Left renal cortex interstitium (tissue), 4 donors: Measurements from ENCODE around the gene TTC13. TPM values are rescaled to one million over a fixed set of nuclear protein-coding genes. Genes with fewer than 3 reads are reported as not detected.

ENCODE experiments used
- DNase-seq, 4 donors: peaks; one replicate each; pipeline ENCODE4 v3.0.0-alpha.2; 2013; ENCODE audit warnings: low read depth in 4 of 4, low spot score in 2 of 4, missing footprints in 1 of 4
- polyA plus RNA-seq, 4 donors: library from polyadenylated mRNA; unstranded; fragments of 120-200 nt; gene quantifications; one replicate each; pipeline ENCODE4 v1.2.1, GENCODE V29; 2013; ENCODE audit not compliant: insufficient read length in 4 of 4

TTC13 gene
- polyA plus RNA-seq, 4 donors, result 14.6 to 24.9 (median 20.3) TPM

DNA sequence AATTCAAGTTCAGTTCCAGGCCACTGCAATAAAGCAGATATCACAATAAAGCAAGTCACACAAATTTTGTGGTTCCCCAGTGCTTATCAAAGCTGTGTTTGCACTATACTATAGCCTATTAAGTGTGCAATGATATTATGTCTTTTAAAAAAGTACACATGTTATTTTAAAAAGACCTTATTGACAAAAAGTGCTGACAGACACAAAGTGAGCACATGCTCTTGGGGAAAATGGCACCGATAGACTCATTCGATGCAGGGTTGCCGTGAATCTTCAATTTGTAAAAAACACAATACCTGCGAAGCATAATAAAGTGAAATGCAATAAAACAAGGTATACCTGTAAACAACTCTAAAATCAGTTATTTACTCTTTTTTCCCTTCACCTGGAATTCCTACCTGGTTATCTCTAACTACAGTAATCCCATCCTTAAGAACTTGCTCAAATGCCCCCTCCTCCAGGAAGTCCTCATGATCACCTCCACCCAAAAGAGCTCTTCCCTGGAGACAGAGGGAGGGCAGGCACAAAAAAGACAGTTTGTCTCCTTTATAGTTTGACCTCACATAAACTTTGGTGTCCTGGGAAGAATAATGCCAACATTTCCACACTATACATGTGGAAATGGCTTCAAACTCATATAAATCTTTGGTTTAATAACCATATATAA is 100.6 kb downstream of the TTC13 start:
- DNase-seq, result no peak

DNA sequence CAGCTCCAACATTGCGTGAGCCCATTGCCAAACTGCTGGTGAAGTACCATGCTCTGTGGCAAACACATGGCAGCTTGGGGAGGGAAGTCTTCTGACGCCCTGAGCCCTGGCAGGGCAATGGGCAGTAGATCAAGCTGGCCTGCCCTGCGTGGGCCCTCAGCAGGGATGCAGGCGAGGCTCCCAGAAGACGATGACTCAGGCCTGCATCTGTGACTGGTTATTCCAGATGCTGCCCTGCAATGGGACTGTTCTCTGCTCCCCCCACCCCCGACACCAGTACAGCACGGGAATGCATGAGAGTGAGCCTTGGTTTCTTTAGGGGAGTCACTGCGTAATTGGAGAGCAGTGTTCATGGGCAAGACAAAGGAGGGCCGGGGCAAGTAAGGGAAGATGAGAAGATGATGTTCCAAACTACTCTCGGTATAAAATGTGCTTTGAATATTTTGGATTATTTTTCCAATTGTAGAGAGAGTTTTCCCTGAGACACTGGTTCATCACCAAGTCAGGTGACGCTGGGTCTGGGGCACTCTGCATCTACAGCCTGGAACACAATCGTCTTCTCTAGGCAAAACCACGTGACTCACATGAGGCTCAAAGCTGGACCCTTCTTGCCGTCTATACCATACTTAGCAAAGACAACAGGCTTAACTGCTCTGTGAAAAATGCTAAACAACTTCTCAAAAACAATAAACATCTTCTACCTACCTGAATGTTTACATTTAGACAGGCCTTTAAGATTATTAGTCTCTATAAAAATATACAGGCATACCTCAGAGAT is 101.3 kb downstream of the TTC13 start:
- no peak for DNase-seq

DNA sequence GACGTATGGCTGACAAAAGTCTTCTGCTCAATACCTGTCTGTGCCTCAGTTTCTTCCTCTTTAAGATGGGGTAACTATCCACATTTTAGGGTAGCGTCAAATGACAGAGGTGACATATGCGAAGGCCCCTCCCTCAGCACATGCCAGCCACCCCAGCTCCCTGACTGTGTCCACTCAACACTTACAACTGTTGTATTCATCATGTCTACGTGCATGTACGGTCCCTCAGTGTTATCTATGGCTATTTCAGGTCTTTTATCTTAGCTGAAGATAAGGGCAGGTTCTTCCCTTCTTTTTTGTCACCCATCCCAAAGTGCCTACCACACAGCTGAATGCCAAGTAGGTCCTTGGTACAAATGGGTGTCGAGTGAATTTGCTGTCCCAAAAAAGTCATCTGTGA is 102.0 kb downstream of the TTC13 start:
- no peak for DNase-seq

DNA sequence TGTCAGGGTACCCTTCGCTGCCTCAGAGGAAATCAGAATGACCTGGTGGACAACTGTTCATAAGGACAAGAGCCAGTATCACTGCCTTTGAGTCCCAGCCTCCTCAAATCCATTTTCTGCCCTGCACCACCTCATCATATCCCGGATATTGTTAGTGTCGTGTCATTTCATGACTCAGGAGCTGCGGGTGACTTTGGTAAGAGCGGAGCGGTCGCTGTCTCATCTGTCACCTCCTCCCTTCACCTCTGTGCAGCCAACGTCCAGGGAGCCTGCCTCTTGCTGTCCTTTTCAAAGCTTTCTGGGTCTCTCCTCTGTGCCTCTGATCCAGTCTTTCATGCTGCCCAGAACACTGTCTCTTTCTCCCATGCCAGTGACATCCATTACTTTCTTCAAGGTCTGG is 103.3 kb downstream of the TTC13 start:
- DNase-seq, result no peak

DNA sequence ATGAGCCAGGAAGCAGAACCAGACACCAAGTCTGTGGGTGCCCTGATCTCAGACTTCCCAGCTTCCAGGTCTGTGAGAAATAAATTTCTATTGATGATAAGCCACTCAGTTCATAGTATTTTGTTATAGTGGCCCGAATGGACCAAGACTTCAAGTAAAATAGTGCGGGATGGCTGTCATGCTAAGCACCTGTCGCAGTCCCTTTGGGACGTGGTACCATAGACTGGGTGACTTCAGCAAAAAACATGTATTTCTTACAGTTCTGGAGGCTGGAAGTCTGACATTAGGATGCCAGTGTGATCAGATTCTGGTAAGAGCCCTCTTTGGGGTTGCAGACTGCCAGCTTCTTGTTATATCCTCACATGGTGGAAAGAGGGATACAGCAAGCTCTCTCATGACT is 107.7 kb downstream of the TTC13 start:
- DNase-seq, result no peak

DNA sequence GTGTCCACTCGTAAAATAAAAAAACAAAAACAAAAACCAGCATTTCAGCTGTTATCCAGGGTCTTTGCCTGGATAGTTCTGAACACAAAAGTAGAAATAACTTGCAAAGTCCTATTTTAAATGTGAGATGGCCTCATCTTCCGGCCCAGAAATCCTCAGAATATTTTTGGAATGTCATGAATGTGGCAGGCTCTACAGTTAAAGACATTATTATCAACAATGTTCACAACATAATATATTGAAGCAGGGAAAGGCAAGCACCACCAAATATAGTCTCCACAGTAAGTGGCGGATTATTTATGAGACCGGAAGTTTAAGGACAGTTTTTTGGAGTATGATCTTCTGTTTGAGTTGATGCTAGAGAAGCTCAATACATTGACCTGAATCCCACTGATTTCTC is 109.2 kb downstream of the TTC13 start:
- DNase-seq, result peak in 2 of 4 donors; percentile 44 to 60

DNA sequence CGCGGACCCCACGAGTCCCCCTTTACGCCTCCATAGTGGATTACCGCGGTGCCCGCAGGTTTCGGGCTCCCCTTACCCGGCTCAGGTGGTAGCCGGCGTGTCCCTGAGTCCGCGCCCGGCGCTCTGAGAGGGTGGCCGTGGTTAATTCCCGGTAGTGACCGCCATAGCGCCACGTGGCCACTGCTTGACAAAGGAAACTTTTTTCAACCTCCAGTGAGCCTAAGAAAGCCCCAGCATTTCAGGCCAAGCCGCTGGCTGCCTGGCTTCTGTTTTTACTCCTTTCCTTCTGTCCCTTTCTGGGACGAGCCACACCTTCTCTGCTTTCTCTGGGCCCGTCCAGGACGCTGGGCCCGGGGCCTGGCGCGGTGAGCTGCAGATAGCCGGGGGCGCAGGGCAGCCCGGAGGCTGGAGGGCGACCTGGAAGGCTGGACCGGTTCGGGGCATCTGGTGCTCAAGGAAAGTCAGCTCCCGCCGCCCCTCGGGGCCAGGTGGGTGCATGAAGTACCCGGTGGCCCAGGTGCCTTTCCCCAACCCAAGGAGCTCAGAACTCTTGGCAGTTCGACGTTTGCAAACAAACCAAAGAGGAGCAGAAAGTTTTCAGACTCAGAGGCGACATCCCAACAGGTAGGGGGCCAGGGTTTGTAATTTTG is 109.8 kb downstream of the TTC13 start:
- peak in 2 of 4 donors; percentile 47 to 52 for DNase-seq

DNA sequence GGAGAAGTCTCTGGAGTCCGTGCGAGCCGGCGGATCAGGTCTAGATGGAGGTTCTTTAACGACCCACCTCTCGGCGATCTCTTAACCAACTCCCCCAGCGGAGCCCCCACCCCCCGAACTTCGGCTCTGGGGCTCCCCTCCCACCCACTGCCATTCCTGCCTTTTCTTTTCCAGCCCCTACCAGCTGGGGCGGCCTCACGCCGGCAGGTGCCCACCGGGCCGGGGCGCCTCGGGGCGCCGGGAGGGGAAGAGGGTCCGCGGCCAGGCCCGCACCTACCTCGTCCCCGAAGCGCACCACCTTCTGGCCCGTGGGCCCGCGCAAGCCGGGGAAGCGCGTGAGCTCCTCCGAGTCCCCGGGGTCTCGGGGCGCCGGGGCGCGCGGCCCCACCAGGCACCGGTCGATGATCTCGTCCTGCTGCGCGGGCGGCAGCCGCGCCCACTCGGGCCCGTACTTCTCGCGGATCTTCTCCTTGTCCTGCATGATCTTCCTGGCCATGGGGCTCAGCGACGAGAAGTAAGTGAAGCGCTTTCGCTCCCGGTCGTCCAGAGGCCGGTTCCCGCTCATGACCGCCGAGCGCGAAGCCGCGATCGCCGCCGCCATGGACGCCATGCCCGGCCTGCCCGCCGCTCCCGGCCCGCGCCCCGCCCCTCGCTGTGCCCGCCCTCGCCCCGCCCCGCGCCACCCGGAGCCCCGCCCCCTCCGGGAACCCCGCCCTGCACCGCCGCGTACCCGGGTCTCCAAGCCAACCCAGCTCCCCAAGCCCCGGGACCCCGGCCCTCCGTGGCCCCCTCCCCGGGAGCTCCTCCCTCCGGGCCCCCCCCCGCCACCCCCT is 110.5 kb downstream of the TTC13 start, which contains the start of gene C1orf198:
TSS of gene C1orf198 (minus strand) at position 619 of the 833 bp plus-strand sequence. CDS start at position 610, 9 bp downstream.
- peak in 1 of 4 donors; percentile 35 for DNase-seq

DNA sequence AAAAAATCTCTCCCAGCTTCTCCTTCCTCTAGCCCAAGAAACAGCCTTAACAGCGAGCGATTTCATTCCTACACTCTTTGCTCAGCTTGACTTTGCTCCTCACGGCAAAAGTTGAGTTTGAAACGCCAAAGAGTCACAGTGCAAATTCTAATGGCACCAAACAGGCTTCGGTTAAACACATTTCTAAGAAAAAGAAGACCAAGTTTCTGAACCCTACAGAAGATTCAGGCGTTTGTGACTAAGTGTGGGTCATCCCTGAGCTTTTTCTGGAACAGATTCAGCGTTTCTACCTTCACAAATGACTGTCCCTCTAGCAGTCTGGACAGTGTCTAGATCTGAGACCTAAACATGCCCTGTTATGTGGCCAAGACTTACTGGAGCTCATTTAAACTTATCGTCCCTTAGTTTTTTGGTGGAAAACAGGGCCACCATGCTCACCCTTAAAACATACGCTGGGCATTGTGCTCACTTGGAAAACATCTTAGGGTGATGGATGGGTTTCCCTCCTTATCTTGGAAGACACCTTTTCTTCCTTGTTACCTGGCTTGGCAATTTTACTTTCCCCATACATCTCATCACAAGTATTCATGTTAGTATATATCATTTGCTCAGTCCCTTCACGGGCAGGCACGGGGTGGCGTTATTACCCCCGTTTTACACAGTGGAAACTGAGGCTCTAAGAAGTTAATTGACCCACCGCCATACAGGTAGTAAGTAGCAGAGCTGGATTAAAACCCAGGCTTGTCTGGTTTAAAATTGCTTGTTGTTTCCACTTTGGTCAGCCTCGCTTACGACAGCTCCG is 111.4 kb downstream of the TTC13 start:
- DNase-seq, result peak in 1 of 4 donors; percentile 27

DNA sequence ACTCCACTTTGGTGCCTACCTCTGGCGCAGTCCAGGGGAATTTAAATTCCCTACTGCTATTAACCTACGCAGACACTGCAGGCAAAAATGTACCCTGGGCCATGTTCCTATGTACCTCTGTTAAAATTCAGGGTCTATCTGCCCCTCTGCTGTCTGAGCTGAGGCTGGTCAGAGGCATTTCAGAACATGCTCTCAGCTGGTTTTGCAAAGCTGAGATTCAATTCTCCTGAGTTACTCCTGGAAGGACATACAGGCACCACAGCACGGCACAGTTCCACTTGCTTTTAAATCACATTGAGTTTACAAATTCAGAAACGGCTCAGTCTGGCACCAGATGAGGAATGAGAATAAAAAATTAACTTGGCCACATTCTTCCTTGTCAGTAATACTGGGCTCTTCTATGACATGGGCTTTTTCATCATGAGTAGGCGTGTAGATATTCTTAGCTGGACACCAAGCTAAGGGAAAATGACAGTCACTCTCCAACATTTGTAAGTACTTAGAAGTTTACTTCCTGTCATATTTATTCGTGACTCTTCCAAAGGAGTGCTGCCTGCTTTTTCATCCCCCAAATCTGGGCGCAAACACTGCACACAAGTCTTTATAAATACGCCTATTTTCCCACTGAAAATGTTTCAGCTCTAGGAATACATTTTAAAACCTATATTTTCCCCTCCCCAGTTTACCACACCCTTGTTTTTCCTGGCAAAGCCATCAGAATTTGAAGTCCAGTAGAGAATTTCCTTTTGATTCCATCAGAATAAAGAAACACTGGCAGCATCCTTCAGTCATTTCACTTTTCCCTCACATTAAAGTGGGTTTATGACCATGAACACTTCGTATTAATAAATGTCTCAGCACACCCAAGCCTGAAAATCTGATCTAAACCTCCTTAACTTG is 112.2 kb downstream of the TTC13 start:
- DNase-seq, result no peak

DNA sequence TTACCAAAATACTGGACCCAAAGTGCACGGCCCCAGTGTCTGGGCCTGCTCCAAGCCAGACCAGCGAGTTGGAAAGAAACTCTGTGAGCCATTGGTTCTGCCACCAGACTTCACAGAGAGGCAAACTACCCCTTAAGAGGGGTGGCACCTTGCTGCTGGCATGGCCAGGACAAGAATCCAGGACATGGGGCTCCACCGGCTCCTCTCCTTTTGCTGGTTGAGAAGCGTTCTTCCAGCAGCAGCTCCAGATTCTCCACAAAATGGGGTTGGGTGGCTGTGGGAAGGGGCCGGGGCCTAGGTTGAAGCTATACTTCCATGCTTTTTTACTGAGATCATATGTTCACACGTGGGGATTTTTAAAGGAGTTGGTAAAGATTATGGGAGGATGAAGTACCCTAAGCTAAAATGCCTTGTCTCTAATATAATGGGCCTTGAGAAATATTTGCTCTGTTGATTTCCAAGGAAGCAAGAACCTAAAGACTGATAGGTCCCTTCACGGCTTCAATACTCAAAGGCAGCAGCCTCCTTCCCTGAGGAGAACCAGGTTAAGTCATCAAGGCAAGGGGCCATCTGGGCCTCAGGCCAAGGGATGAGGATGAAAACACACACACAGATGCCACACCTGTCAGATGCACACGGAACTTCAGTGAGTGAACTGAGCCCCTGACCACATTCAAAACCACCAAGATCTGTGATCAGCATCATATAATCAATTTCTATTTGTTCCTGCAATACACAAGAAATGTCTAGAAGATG is 113.4 kb downstream of the TTC13 start:
- DNase-seq, result no peak

DNA sequence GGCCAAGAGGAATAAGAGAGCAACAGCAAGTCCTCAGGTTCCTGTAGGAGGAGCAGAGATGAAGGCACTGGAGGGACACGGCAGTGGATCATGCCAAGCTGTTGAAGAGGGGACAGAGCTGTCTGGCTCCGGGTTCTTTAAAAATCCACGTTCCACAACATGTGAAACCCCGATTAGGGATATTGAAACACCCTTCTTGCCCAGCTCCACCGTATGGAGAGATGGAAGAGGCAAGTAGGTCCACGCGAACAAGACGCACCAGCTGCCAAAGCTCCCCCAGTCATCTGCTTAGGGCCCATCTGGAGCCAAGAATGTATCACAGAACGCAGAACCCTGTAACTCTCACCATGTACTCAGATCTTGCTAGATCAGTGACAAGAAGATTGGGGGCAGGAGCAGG is 114.2 kb downstream of the TTC13 start:
- DNase-seq, result no peak

DNA sequence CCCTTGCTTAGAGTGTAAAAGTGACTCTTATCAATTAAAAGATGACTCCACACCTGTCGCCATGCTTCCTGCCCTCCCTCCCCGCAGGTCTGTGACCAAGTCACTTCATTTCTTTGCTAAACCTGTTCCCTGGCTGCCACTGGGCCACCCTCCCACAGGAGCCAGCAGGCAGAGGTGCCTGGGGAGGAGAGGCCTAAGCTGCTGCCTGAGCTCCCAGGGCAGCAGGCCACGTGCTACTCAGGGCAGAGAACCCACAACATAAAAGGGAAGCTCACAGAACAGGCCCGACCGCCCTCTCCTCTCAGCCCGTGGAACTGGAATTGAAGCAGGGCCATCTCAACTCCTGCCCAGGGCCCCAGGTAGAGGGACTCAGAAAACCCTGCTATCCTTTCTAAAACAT is 115.2 kb downstream of the TTC13 start:
- no peak for DNase-seq

DNA sequence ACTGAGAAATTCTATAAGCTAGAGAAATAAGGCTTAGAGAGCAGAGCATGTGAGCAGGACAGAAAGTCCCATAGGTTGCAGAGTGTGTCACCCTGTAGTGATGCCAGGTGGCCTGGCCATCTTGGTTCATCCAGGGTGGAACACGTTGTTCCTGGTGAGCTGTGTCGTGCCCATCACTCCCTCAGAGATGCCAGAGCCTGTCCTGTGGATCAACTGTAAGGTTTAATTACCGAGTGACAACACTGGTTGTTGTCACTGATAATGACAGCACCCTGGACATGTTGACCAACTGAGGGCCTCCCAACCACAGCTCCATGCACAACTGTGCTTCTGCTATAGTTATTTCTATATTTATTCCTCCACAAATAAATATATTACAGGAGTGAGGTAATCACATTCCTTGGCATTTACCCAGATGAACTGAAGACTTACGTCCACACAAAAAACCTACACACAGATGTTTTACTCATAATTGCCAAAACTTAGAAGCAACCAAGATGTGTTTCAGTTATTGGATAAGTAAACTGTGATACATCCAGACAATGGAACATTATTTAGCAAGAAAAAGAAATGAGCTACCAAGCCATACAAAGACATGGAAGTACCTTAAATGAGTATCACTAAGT is 116.6 kb downstream of the TTC13 start:
- no peak for DNase-seq

DNA sequence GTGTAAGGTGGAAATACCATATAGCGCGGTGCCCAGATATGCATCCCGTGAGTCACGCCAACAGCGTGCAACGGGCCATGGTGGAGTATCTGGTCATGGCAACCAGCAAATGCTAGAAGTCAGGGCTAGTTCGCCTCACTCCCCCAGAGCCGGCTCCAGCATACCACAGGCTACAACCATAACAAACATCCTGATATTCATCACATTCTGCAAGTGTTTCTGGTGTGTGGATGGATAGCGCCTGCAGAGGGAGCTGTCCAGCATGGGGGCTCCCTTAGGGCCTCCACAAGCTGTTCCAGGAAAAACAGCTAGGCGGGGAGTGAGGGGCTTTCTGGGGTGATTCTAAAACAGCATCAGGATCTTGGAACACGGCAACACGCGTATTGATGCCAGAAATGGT is 117.2 kb downstream of the TTC13 start:
- DNase-seq, result no peak

DNA sequence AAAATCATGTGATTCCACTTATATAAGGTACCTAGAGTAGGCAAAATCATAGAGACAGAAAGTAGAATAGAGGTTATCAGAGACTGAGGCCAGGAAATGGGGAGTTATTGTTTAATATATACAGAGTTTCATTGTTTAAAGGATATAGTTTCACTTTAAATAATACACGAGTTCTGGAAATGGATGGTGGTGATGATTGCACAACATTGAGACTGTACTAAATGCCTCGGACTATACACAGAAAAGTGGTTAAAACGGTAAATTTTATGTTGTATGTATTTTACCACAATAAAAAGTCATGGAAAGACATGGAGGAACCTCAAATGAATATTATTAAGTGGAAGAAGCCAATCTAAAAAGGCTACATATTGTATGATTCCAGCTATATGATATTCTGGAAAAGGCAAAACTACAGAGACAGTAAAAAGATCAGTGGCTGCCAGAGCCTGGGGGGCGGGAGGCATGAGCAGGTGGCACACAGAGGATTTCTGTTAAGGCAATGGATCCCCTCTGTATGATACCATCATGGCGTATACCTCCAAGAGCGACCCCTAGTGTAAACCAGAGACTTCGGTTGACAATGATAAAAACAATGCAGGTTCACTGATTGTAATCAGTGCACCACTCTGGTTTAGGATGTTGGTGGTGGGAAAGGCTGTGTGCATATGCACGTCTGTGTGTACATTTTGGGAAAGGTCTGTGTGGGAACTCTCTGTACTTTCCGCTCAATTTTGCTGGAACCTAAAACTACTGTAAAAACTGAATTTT is 117.9 kb downstream of the TTC13 start:
- no peak for DNase-seq
